Hematopoietic multipotent progenitor cell (in vitro differentiated cells): Measurements from ENCODE around the gene ZNF770. TPM values are rescaled to one million over a fixed set of nuclear protein-coding genes. Genes with fewer than 3 reads are reported as not detected.
"Not testable (repeated sequence)": the region's sequence is repeated elsewhere in the genome, so short reads cannot be mapped to it uniquely, and the experiment has no call there.

ENCODE experiments used
- DNase-seq, 3 donors: peaks; one replicate each; pipeline ENCODE4 v3.0.0-alpha.2; 2011 to 2015; ENCODE audit warnings: low read depth in 2 of 3, low spot score in 2 of 3
- total RNA-seq: library from RNA; depleted of rRNA; stranded (reverse); fragments of >200 nt; gene quantifications from one replicate; pipeline ENCODE4 v1.2.3, GENCODE V29; 2012

Gene ZNF770
- total RNA-seq, 1 donor, result 13.2 TPM

DNA sequence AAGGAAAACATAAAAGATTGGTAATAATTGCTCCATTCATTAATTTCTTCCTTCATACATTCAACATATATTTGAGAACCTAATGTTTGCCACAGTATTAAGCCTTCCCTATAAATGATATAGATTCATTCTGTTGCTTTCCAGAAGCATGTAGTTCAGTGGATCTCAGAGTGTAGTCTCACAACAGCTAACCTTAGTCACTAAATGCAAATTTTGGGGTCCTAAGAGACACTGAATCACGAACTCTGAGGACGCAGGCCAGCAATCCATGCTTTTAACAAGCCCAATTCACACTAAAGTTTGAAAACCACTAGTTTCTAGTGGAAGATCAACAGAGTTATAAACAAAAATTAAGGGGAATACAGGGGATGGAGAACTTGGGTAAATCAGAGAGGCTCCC, 11.3 kb downstream of the ZNF770 start:
- no peak for DNase-seq

DNA sequence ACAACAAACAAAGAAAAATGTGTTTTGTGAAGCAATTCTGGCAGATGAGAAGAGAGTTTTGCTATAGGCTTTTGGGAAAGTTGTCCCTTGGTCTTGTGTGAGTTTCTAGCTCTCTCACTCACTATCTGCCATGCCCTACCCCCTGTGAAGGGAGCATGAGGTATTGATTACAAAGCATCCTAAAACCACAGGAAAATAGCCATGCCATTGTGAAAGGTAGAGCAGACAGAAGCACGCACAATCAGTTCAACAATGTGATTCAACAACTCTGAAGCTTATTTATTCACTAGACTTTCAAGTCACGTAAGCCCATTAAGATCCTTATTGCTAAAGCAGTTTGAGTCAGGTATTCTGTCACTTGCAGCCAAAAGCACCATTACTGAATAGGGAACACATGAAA, 12.0 kb downstream of the ZNF770 start:
- no peak for DNase-seq

DNA sequence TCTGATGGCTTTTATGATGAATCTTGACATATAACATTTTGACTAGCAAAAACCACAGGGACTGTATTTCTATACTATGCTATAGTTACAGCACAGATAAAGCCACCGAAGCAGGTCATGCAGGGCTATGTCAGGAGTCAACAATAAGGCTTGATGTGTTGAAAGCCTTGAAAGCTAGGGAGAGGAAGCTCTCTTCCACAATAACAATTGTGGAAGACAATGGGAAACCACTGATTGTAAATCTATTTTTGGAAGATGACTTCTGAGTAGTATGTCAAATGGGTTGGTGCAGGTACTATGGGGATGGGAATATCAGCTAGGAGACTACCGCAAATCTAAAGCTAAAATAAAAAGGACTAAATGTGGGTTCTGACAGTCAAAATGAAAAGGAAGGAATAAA, 14.6 kb downstream of the ZNF770 start:
- DNase-seq, result no peak

DNA sequence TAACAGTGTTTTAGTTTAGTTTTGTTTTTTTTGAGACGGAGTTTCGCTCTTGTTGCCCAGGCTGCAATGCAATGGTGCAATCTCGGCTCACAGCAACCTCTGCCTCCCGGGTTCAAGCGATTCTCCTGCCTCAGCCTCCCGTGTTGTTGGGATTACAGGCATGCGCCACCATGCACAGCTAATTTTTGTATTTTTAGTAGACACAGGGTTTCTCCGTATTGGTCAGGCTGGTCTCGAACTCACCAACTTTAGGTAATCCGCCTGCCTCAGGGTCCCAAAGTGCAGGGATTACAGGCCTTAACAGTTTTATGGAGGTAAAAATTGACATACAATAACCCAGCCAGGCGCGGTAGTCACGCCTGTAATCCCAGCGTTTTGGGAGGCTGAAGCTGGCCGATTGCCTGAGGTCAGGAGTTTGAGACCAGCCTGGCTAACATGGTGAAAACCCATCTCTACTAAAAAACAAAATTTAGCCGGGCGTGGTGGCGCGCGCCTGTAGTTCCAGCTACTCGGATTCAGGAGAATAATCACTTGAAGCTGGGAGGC, 17.9 kb downstream of the ZNF770 start:
- DNase-seq, result not testable (repeated sequence)

DNA sequence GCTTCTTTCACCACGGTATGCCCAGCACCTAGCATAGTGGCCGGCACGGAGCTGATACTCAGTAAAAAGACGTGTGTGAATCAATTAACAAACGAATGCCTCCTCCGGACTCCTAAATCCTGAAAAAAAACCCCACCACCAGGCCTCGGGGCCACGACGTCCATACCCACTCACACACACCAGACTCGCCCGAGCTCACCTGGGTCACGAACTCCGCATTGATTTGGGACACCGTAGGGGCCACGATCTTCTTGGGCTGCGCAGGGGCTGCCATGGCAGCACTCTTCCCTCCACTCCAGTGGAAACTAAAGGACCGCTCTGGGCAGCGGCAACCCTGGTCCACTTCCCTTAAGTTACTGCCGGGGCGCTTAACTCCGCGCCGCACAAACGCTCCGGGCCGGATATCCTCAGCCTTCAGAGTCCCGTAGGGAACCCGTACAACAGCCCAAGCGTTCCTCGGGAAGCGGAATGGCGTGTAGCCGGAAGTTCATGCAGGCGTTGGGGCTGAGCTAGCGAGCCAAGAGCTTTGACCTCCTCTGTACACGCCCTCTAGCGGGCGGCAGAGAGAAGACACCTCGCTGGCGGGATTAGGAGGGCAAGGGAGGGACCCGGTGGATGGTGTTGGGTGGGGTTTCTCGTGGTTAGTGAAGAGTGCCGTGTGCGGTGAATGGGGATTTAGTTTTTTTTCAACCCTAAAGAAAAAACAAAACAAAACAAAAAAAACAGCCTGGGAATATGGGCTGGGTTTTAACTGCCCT, 18.6 kb downstream of the ZNF770 start, which contains the start of gene AQR:
AQR (minus strand) TSS at position 403 of the 758 bp plus-strand sequence; CDS start at position 274, 129 bp downstream.
- DNase-seq, result peak; percentile 74 to 98 (median 95)

DNA sequence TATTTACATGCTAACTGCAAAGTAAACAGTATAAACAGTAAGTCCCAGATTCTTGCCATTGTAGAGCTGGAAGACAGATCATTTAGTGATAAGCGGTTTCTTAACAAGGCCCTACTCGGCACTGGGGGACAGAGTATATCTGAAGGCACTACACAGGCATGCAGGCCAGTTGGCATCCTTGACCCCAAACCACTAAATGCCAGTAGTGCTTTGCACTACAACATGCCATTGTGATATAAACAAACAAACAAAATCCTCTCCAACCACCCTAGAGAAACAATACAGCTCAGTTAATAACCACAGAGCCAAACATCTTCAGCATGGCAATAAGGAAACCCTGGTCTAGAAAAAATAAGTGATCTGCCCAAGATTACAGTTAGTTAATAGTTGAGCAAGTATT, 23.8 kb downstream of the ZNF770 start:
- no peak for DNase-seq

DNA sequence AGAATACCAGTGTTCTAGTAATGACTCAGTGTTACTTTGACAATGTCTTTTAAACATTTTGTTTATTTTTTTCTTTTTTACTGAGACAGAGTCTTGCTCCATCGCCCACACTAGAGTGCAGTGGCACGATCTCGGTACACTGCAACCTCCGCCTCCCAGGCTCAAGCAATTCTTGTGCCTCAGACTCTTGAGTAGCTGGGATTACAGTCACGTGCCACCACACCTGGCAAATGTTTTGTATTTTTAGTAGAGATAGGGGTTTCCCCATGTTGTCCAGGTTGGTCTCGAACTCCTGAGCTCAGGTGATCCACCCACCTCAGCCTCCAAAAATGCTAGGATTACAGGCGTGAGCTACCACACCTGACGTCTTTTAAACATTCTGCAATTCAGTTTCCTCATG, 34.2 kb downstream of the ZNF770 start:
- DNase-seq, result no peak

DNA sequence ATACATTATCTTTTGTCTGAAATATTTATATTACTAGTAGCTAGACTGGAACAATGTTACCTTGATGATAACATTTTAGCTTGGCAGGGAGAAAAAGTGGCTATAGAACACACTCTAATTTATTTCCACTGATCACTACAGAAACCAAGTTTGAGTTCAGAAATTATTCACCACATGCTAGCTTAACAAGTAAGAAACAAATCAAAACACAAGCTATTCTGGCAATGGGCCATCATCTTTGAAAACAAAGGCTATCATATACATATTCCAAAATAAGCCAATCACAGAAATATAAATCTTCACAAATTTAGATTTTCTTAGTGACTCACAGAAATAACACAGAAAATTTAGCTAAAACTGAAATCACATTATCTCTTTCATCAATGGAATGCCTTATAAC, 35.6 kb downstream of the ZNF770 start:
- no peak for DNase-seq

DNA sequence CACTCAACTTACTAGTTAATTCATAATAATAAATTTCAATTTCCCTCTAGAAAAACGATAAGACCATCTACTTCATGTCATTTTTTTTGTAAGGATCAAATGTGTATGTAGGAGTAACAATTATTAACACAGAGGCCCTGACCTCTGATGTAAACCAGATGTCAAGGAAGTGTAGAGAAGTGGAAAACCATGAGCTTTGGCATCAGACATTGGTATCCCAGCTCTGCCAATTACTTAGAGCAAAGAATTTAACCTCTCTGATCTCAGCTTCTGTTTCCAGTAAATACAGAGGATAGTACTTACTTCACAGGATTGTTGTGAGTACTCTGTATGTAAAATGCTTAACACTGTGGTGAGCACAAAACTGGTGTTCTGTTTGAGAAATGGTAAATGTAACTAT, 36.1 kb downstream of the ZNF770 start:
- no peak for DNase-seq

DNA sequence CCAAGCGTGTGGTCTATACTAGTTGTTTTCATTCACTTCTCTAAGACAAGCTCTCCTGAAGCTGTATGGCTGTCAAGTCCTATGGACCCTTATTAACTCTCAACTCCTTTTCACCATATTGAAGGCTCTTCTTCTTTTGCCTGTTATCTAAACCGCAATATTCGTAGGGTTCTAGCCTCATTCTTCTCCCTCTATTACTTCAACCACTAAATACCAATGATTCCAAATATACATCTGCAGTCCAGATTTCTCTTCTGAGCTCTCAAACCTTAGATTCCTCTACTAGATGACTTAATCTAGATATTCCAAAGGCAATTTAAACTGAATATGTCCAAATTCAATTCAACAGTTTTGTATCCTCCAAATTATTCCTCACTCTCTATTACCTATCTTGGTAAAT, 43.2 kb downstream of the ZNF770 start:
- no peak for DNase-seq

DNA sequence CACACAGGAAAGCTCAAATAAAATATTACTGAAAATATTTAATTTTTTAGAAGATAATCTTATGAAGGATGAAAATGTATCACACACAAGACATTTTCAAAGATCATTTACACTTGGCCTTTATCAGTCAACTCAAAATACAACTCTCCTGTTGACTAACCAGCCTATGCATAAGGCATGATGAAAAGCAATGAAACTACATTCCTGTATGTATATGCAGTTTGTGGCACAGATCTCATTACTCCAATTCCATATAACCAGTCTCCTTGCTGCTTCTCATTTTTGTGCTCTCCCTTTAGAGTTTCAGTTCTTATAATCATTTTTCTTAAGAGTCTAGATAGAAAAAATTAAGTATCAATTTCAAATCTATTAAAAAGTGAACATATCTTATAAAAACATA, 44.4 kb downstream of the ZNF770 start:
- no peak for DNase-seq

DNA sequence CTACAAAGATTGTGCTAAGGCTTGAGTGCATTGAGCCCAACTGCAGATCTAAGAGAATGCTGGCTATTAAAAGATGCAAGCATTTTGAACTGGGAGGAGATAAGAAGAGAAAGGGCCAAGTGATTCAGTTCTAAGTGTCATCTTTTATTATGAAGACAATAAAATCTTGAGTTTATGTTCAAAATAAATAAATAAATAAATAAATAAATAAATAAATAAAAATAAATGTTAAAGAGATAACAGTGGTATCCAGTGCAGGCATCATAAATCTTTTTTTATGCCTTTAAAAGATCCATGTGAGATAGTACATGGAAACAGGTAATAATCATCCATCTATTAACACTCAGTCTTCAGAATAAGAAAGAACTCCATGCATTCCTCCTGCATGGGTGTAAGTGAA, 44.8 kb downstream of the ZNF770 start:
- DNase-seq, result not testable (repeated sequence)

DNA sequence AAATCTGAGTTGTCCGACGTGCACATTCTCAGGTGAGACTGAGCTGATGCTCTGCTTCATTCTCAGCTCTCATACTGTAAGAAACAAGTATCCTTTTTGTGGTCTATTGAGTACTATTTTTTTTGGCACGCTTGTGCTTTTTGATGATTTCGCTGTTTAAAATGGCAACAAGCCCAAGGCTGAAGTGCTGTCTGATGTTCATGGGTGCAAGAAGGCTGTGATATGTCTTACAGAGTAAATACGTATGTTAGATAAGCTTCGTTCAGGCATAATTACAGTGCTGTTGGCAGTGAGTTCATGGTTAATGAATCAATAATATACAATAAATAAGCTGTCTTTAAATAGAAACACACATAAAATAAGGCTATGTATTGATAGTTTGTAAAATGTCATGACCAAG, 45.7 kb downstream of the ZNF770 start:
- DNase-seq, result no peak

DNA sequence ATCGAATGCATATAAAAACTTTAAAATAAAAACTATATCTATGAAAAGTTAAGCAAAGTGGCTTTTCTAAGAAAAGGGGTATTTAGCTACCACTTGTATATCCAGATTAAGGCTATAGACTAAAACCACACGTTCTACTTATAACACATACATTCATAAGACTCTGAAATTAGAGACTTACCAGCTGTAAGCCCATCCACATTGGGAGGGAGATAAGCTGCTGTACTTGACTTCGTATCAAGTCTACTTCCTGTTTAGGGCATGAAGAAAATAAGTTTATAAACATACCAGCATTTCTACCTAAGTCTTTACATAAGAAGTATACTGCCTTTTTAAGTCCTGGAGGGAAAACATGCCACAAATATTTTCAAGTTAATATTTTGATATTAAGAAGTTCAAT, 46.3 kb downstream of the ZNF770 start:
- DNase-seq, result no peak

DNA sequence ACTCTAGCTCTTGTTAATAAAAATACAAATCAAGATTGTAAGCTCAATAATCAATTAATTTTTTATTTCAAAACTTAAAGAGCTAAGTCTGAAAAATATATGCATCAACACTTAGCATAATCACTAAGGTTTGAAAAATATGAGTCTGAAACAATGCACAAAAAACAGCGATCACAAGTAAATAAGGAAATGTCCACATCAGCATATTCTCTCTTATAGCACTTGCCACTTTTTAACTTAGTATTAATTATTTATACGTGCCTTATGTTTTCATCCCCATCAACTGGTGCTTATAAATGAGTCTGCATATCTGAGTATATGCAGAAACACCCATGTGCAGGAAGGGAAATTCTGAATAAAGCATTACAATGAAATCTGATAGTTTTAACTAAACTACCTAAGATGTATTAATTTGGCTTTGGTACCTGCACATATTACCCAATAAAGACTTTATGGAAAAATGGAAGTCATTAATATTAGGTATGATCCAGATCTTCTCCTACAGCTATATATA, 46.8 kb downstream of the ZNF770 start:
- DNase-seq, result no peak

DNA sequence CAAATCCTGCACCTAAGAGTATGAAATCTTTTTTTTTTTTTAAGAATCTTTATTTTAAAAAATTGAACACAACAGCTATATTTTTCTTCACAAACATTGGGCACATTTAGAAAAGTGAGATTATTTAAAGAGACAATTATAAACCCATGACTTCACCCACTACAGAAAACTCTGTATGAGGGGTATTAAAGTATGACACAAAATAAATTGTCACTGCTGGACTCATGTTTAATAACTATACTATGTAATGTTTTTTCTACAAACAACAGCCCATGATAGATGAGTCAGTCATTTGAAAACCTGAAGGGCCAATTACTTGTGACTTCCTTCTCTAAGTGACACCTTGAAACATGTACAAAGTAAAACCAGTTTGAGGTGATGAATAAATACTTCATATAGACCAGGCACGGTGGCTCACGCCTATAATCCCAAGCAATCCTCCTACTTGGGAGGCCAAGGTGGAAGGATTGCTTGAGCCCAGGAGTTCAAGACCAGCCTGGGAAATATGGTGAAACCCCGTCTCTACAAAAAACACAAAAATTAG, 54.6 kb downstream of the ZNF770 start:
- no peak for DNase-seq

DNA sequence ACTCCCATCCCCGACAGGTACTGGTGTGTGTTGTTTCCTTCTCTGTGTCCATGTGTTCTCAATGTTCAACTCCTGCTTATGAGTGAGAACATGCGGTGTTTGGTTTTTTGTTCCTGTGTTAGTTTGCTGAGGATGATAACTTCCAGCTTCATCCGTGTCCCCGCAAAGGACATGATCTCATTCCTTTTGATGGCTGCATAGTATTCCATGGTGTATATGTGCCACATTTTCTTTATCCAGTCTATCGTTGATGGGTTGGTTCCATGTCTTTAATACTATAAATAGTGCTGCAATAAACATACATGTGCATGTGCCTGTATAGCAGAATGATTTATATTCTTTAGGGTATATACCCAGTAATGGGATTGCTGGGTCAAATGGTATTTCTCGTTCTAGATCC, 59.7 kb downstream of the ZNF770 start:
- not testable (repeated sequence) for DNase-seq

Other genes with a start within 250 kb of the ZNF770 start
- gene GJD2, start 233.3 kb downstream of the ZNF770 start, total RNA-seq, result not detected
- not detected for gene ACTC1, start 192.7 kb downstream of the ZNF770 start, total RNA-seq
- gene AQR, start 18.5 kb downstream of the ZNF770 start, total RNA-seq, result 12.1 TPM
- 0.27 TPM for gene NANOGP8, start 97.0 kb upstream of the ZNF770 start, total RNA-seq